Measurements from ENCODE around the gene ADGRD1.
"Not testable (repeated sequence)": the region's sequence is repeated elsewhere in the genome, so short reads cannot be mapped to it uniquely, and the experiment has no call there.

The ADGRD1 gene

DNA sequence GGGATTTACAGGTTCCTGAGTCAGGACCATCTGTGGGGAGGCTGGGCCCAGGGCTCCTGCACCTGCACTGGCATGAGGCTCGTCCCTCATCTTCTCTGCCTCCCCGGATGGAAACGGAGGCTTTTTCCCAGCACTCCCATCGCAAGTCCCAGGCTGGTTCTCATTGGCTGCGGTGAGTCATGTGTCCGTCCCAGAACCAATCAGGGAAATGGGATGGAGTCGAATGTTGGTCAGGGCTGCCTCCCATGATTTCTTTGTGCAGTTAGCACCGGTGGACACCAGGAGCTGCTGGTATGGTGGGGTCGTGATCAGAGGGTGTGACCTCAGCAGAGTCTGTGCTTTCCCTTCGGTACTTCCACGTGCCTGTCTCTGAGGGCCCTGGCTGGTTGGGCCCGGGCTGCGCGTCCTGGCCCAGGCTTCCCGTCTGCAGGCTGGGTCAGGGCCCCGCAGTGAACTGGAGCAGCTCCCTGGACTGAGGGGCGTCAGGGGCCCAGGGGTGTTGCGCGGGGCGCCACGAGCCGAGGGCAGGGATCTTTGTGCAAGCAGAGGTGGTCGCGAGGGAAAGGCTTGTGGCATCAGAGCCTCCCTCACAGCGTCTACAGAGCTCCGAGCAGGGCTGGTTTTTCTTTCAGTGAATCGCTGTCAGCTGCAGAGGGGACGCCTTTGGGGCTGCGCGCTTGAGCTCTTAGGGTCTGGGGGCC, 168.1 kb downstream of the ADGRD1 start:
- no peak overlapping the region for H3K9ac ChIP-seq (ENCODE audit: insufficient read length)
- no peak for DNase-seq (ENCODE audit: low read depth, low spot score)
- H3K27ac ChIP-seq = no peak overlapping the region
- H3K36me3 ChIP-seq (ENCODE audit: insufficient read depth, low read length) = no peaks in the 10 kb centered on the region
- no peaks in the 10 kb centered on the region for H3K9me3 ChIP-seq (ENCODE audit: low read depth, low read length)
- TF ChIP-seq FOXP2 (optimal IDR thresholded peaks at IDR 0.05; ENCODE audit: control extremely low read depth, extremely low read length, insufficient read depth) (no peak), EZH2 (IDR thresholded peaks at IDR 0.05) (no peak), POLR2AphosphoS5 (IDR thresholded peaks at IDR 0.05; ENCODE audit: borderline replicate concordance, low read depth, low read length) (no peak)
- H3K4me3 ChIP-seq = no peak overlapping the region

DNA sequence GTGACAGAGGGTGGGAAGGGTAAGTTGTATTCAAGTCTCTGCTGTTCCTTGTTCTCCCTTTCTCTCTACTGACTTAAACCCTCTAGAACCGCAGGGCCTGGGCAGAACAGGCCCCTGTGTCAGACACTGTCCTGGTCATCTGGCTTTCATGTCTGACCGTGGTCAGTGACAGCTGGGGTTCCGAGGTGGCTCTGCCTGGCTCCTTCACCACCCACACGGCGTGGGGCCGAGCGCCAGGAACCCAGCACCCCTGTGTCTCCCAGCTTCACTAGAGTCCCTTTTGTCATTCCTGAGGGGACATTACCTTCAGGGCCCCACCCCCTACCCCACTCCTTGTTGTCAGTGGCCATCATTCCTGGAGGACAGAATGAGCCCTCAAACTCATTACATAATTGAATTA, 168.9 kb downstream of the ADGRD1 start:
- no peak for DNase-seq (ENCODE audit: low read depth, low spot score)
- Histone ChIP-seq H3K36me3 (ENCODE audit: insufficient read depth, low read length) (no peaks in the 10 kb centered on the region), H3K27ac (no peak overlapping the region), H3K4me3 (no peak overlapping the region), H3K9me3 (ENCODE audit: low read depth, low read length) (no peaks in the 10 kb centered on the region), H3K9ac (ENCODE audit: insufficient read length) (no peak overlapping the region)
- no peak for TF ChIP-seq POLR2AphosphoS5 (IDR thresholded peaks at IDR 0.05; ENCODE audit: borderline replicate concordance, low read depth, low read length)
- no peak for TF ChIP-seq EZH2 (IDR thresholded peaks at IDR 0.05)
- no peak for TF ChIP-seq FOXP2 (optimal IDR thresholded peaks at IDR 0.05; ENCODE audit: control extremely low read depth, extremely low read length, insufficient read depth)

DNA sequence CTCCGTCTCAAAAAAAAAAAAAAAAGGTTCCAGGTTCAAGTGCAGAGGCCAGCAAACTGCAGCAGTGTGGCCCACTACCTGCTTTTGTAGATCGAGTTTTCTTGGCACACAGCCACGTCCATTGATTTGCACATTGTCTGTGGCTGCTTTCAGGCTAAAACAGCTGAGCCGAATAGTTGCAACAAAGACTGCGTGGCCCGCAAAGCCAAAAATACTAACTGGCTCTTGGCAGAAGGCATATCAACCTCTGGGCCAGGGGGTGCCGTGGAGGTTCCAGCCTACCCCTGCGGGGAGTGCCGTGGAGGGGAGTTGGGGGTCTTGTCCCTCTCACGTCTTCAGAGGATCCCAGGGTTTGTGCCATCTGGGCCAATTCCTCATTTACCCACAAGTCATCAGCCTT, 170.1 kb downstream of the ADGRD1 start:
- DNase-seq (ENCODE audit: low read depth, low spot score) = no peak
- Histone ChIP-seq H3K9me3 (ENCODE audit: low read depth, low read length) (no peaks in the 10 kb centered on the region), H3K4me3 (no peak overlapping the region), H3K9ac (ENCODE audit: insufficient read length) (no peak overlapping the region), H3K27ac (no peak overlapping the region), H3K36me3 (ENCODE audit: insufficient read depth, low read length) (no peaks in the 10 kb centered on the region)
- no peak for TF ChIP-seq EZH2 (IDR thresholded peaks at IDR 0.05)
- no peak for TF ChIP-seq FOXP2 (optimal IDR thresholded peaks at IDR 0.05; ENCODE audit: control extremely low read depth, extremely low read length, insufficient read depth)

DNA sequence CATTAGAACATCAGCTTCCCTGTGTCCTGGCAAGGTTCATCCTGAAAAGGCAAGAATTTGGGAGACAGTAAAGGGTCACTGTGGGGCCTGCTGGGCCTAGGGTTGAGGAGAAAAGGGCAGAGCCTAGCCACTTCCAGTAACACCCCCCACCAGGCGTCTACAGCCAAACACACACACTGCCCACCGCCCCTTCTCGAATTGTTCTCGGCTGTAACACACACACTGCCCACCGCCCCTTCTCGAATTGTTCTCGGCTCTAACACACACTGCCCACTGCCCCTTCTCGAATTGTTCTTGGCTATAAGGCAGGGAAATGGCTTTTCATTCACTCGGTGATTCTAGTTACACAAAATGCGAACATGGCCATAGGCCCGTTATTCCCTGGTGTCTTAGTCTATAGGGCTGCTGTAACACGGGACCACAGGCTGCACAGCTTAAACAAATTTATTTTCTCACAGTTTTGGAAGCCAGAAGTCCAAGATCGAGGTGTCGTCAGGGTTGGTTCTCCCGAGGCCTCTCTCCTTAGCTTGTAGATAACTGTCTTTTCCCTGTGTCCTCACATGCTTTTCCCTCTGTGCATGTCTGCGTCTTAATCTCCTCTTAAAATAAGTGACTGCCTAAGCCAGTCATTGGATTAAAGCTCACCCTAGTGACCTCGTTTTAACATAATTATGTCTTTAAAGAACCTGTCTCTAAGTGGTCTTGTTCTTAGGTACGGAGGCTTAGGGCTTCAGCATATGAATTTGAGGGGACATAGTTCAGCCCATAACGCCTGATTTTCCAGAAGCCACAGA, 171.0 kb downstream of the ADGRD1 start:
- TF ChIP-seq EZH2 (IDR thresholded peaks at IDR 0.05) (no peak), POLR2AphosphoS5 (IDR thresholded peaks at IDR 0.05; ENCODE audit: borderline replicate concordance, low read depth, low read length) (no peak), FOXP2 (optimal IDR thresholded peaks at IDR 0.05; ENCODE audit: control extremely low read depth, extremely low read length, insufficient read depth) (no peak)
- DNase-seq (ENCODE audit: low read depth, low spot score) = no peak
- H3K4me3 ChIP-seq = no peak overlapping the region
- H3K36me3 ChIP-seq (ENCODE audit: insufficient read depth, low read length) = no peaks in the 10 kb centered on the region
- H3K27ac ChIP-seq = no peak overlapping the region
- H3K9me3 ChIP-seq (ENCODE audit: low read depth, low read length) = no peaks in the 10 kb centered on the region
- no peak overlapping the region for H3K9ac ChIP-seq (ENCODE audit: insufficient read length)

DNA sequence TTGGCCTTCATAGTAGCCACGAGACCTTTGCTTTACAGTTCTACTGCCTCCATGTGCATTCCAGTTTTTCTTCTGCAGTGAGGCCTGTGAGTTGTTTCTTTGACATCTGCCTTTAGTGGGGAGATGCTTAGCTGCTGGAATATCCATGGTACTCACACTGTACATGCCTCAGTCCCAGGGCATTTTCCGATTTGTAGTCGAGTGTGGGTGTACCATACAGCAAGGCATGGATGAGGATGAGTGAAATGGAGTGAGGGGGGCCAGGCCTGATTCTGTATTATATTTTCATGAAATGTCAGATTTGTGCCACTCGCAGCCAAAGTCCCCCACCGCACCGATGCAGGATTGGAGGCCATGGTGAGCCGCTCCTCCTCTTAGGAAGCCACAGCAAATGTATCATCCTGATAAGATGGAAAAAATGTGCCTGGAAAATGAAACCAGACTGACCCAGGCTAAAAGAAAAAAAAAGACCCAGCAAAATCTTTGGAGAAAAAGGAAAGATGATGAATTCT, 173.0 kb downstream of the ADGRD1 start:
- TF ChIP-seq FOXP2 (optimal IDR thresholded peaks at IDR 0.05; ENCODE audit: control extremely low read depth, extremely low read length, insufficient read depth) = no peak
- no peak for TF ChIP-seq EZH2 (IDR thresholded peaks at IDR 0.05)
- no peak for TF ChIP-seq POLR2AphosphoS5 (IDR thresholded peaks at IDR 0.05; ENCODE audit: borderline replicate concordance, low read depth, low read length)
- no peak overlapping the region for H3K4me3 ChIP-seq

DNA sequence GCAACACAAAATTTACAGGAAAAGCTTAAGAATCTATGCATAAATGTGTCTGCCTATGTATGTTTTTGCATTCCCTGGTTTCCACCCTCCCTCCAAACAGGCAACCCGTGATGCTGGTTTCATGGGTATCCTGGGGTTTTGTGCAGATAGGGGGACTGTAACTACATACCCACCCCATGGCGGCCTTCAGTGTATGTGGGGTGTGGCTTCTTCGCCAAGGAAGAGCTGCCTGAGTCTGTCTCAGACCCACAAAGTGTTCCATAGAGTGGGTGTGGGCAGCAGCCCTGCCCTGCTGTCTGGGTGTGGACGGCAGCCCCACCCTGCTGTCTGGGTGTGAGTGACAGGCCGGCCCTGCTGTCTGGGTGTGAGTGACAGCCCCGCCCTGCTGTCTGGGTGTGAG, 174.8 kb downstream of the ADGRD1 start:
- Histone ChIP-seq H3K27ac (no peak overlapping the region), H3K9ac (ENCODE audit: insufficient read length) (no peak overlapping the region), H3K4me3 (no peak overlapping the region), H3K36me3 (ENCODE audit: insufficient read depth, low read length) (no peaks in the 10 kb centered on the region), H3K9me3 (ENCODE audit: low read depth, low read length) (no peaks in the 10 kb centered on the region)
- TF ChIP-seq EZH2 (IDR thresholded peaks at IDR 0.05) = no peak
- TF ChIP-seq FOXP2 (optimal IDR thresholded peaks at IDR 0.05; ENCODE audit: control extremely low read depth, extremely low read length, insufficient read depth) = no peak
- TF ChIP-seq POLR2AphosphoS5 (IDR thresholded peaks at IDR 0.05; ENCODE audit: borderline replicate concordance, low read depth, low read length) = no peak
- no peak for DNase-seq (ENCODE audit: low read depth, low spot score)

More for the DNA sequence above, 173.0 kb downstream of the ADGRD1 start:
- no peak for DNase-seq (ENCODE audit: low read depth, low spot score)
- no peak overlapping the region for H3K9ac ChIP-seq (ENCODE audit: insufficient read length)
- H3K36me3 ChIP-seq (ENCODE audit: insufficient read depth, low read length) = no peaks in the 10 kb centered on the region
- no peaks in the 10 kb centered on the region for H3K9me3 ChIP-seq (ENCODE audit: low read depth, low read length)
- no peak overlapping the region for H3K27ac ChIP-seq

DNA sequence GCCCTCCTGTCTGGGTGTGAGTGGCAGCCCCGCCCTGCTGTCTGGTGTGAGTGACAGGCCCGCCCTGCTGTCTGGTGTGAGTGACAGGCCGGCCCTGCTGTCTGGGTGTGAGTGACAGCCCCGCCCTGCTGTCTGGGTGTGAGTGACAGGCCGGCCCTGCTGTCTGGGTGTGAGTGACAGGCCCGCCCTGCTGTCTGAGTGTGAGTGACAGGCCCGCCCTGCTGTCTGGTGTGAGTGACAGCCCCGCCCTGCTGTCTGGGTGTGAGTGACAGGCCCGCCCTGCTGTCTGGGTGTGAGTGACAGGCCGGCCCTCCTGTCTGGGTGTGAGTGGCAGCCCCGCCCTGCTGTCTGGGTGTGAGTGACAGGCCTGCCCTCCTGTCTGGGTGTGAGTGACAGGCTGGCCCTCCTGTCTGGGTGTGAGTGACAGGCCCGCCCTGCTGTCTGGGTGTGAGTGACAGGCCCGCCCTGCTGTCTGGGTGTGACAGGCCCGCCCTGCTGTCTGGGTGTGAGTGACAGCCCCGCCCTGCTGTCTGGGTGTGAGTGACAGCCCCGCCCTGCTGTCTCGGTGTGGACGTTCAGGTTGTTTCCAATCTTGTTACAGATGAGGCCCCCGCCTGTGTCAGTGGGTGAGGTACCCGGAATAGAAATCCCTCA, 175.4 kb downstream of the ADGRD1 start:
- H3K36me3 ChIP-seq (ENCODE audit: insufficient read depth, low read length); H3K27ac ChIP-seq; H3K9me3 ChIP-seq (ENCODE audit: low read depth, low read length); H3K4me3 ChIP-seq; DNase-seq (ENCODE audit: low read depth, low spot score); H3K9ac ChIP-seq (ENCODE audit: insufficient read length): not testable (repeated sequence)

DNA sequence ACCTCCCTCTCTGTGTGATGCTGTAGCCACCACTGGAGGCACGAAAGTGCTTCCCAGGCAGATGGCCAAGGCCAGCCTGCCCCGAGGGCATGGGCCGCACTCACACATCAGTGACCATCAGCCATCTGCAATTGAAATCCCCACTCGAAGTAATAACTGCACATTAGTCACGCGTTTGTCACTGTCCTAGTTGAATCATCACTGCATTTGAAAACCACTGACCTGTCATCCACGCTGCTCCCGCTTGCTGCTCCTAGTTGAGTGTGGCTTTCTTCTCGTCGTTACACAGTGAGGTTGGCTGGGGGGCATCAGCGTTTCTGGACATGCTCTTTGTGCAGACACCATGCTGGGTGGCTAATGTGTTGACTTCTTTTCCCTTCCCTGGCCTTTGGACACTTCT, 176.1 kb downstream of the ADGRD1 start:
- no peak overlapping the region for H3K4me3 ChIP-seq
- TF ChIP-seq FOXP2 (optimal IDR thresholded peaks at IDR 0.05; ENCODE audit: control extremely low read depth, extremely low read length, insufficient read depth) = no peak
- no peak for DNase-seq (ENCODE audit: low read depth, low spot score)
- no peaks in the 10 kb centered on the region for H3K36me3 ChIP-seq (ENCODE audit: insufficient read depth, low read length)
- H3K27ac ChIP-seq = no peak overlapping the region
- no peaks in the 10 kb centered on the region for H3K9me3 ChIP-seq (ENCODE audit: low read depth, low read length)
- H3K9ac ChIP-seq (ENCODE audit: insufficient read length) = no peak overlapping the region

Measured in SK-N-MC (cell line).